Naive thymus-derived CD4-positive, alpha-beta T cell (primary cell): ENCODE data around the gene IDH3A. TPM values are rescaled to one million over a fixed set of nuclear protein-coding genes. Genes with fewer than 3 reads are reported as not detected.

Experiments
- ATAC-seq: fragments of 150-1000 bp; cut with Tn5 transposase; 2 replicates; pipeline ENCODE4 v1.10.0; 2021; ENCODE audit warnings: mild to moderate bottlenecking, moderate library complexity
- CTCF ChIA-PET: fragments of 350-600 bp; sonication (Branson Sonifier 250); formaldehyde crosslinking; loops from one replicate; lab custom pipeline; 2021; ENCODE audit warnings: antibody characterized with exemption; lab: Charles Lee
- POLR2A ChIA-PET: fragments of 350-600 bp; sonication (Branson Sonifier 250); formaldehyde crosslinking; loops from one replicate; lab custom pipeline; 2021; ENCODE audit warnings: antibody characterized with exemption, inconsistent platforms; lab: Charles Lee
- DNase-seq, 9 donors: peaks; one replicate each; pipeline versions ENCODE4 v3.0.0 to v3.0.0-alpha.2; 2020 to 2022; ENCODE audit warnings: mixed read lengths in 1 of 9
- H3K27ac ChIP-seq: one replicate; pipeline ENCODE4 v1.7.0; 2013; ENCODE audit warnings: mild to moderate bottlenecking, low read depth, low read length, moderate library complexity
- H3K27me3 ChIP-seq, 2 donors: one replicate each; pipeline ENCODE4 v1.7.0; 2013; ENCODE audit warnings: low read length in 2 of 2, mild to moderate bottlenecking in 2 of 2, moderate library complexity in 2 of 2; ENCODE audit not compliant: control insufficient read depth in 2 of 2, insufficient read depth in 2 of 2
- H3K36me3 ChIP-seq, 3 experiments: 1 replicate in 2 of 3; 2 replicates in 1 of 3; pipeline ENCODE4 v1.7.0; 2013; ENCODE audit warnings: low read length in 3 of 3, mild to moderate bottlenecking in 3 of 3, moderate library complexity in 1 of 3; ENCODE audit not compliant: insufficient read depth in 3 of 3, control insufficient read depth in 2 of 3
- H3K4me1 ChIP-seq, 2 donors: one replicate each; pipeline ENCODE4 v1.7.0; 2013; ENCODE audit warnings: low read length in 2 of 2, mild to moderate bottlenecking in 2 of 2, moderate library complexity in 1 of 2; ENCODE audit not compliant: control insufficient read depth in 2 of 2, insufficient read depth in 2 of 2
- H3K4me3 ChIP-seq: 2 replicates; pipeline ENCODE4 v1.7.0; 2013; ENCODE audit warnings: mild to moderate bottlenecking, low read length
- H3K9me3 ChIP-seq, 3 experiments: 1 replicate in 2 of 3; 2 replicates in 1 of 3; pipeline ENCODE4 v1.7.0; 2013; ENCODE audit warnings: low read length in 3 of 3; ENCODE audit not compliant: control insufficient read depth in 2 of 3
- H3K27ac Mint-ChIP-seq, 9 donors: one replicate each; pipeline ENCODE4 v1.8.0; 2020 to 2022; ENCODE audit warnings: mixed read lengths in 9 of 9, mild to moderate bottlenecking in 8 of 9, moderate library complexity in 5 of 9, inconsistent platforms in 2 of 9
- H3K27me3 Mint-ChIP-seq, 5 donors: one replicate each; pipeline ENCODE4 v1.8.0; 2021 to 2022; ENCODE audit warnings: mixed read lengths in 5 of 5, mild to moderate bottlenecking in 1 of 5
- H3K36me3 Mint-ChIP-seq, 5 donors: one replicate each; pipeline ENCODE4 v1.8.0; 2020 to 2022; ENCODE audit warnings: mixed read lengths in 5 of 5, mild to moderate bottlenecking in 3 of 5, inconsistent platforms in 1 of 5
- H3K4me1 Mint-ChIP-seq, 7 donors: one replicate each; pipeline ENCODE4 v1.8.0; 2020 to 2022; ENCODE audit warnings: mixed read lengths in 7 of 7, mild to moderate bottlenecking in 3 of 7, inconsistent platforms in 1 of 7
- H3K4me3 Mint-ChIP-seq, 10 donors: one replicate each; pipeline ENCODE4 v1.8.0; 2020 to 2022; ENCODE audit warnings: mild to moderate bottlenecking in 10 of 10, mixed read lengths in 10 of 10, moderate library complexity in 6 of 10, inconsistent platforms in 2 of 10
- H3K9me3 Mint-ChIP-seq, 11 donors: one replicate each; pipeline ENCODE4 v1.8.0; 2020 to 2022; ENCODE audit warnings: mixed read lengths in 11 of 11, mild to moderate bottlenecking in 4 of 11, inconsistent platforms in 1 of 11, moderate library complexity in 1 of 11
- intact Hi-C, 2 donors: fragments of 100-400 bp; cut with micrococcal nuclease; formaldehyde crosslinking; loops; one replicate each; pipeline ENCODE4 v1.15.1; 2023
- polyA plus RNA-seq, 2 donors: library from polyadenylated mRNA; unstranded; fragments of 300-500 nt; fragmentation: Illumina TruSeq; gene quantifications; one replicate each; pipeline ENCODE4 v1.2.3, GENCODE V29; 2021
- total RNA-seq, 6 experiments: library from RNA in 5 of 6; stranded (reverse) in 5 of 6; gene quantifications; 1 replicate in 5 of 6; 2 replicates in 1 of 6; pipeline ENCODE4 v1.2.3 and lab custom pipeline; 2021 to 2026

The IDH3A gene
- total and polyA plus RNA-seq, 7 experiments from 2014 or later = 40.5 to 105 (median 57.4) TPM

DNA sequence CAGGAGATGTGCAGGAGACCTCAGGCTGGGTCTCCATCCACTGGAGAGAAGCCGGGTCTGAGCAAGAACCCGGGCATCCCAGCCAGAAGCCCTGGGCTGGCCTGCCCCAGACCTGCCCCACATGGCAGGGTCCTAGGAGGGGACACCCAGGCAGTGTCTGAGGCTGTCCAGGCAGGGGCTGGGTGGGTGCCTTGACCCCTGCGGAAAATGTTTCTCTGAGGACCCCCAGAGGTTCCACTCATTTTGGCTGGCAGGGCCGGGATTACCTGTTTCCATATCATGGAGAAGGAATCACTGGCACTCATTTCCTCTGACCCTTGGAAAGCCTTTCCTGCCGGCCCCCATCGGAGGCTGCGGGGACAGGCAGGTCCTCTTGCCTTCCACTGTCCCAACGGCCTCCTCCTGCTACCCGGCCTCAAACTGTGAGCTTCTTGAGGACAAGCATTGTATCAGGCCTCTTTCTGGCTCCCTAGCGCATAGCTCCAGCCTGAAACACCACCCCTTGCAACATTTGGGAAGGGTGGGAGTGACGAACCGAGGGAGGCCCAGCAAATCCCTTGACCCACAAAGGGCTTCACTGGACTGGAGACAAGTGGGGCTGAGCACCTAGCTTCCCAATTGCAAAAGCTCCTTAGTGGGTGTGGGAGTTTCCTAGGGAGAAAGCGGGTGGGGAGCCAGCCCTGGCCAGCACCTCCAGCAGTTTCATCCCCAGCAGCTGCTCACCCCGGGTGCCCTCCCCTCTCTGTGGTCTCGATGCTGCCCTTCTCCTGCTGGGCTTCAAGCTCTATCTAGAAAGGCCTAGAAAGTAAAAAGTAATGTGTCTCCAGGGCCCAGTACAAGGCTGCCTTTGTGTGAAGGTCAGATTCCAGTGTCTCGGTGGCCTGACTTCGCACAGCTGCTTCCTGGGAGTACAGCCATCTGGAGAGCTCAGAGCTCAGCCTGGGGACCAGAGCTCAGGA is 55.5 kb downstream of the IDH3A start:
- H3K4me1 ChIP-seq = no peaks in the 10 kb centered on the region
- H3K4me1 Mint-ChIP-seq = no peaks in the 10 kb centered on the region
- peaks cover 0 to 11% (median 0%) of the 10 kb centered on the region in 5 donors for H3K27me3 Mint-ChIP-seq
- intact Hi-C loops = no loop called here
- ChIA-PET CTCF (interaction anchor here (1.4 to 1.5 kb wide), 2 partner anchors 9 to 96 kb away, joined by 4 read pairs; no protein-coding TSS in a partner anchor), POLR2A (no interaction called here)
- no peak overlapping the region for H3K27ac ChIP-seq
- no peaks in the 10 kb centered on the region for H3K36me3 ChIP-seq
- no peak for ATAC-seq
- peak in 1 of 9 donors; percentile 9 for DNase-seq
- no peak overlapping the region for H3K27ac Mint-ChIP-seq
- H3K4me3 ChIP-seq = no peak overlapping the region
- no peaks in the 10 kb centered on the region for H3K27me3 ChIP-seq
- no peaks in the 10 kb centered on the region for H3K9me3 ChIP-seq
- H3K36me3 Mint-ChIP-seq = no peaks in the 10 kb centered on the region
- no peaks in the 10 kb centered on the region for H3K9me3 Mint-ChIP-seq
- H3K4me3 Mint-ChIP-seq = no peak overlapping the region

DNA sequence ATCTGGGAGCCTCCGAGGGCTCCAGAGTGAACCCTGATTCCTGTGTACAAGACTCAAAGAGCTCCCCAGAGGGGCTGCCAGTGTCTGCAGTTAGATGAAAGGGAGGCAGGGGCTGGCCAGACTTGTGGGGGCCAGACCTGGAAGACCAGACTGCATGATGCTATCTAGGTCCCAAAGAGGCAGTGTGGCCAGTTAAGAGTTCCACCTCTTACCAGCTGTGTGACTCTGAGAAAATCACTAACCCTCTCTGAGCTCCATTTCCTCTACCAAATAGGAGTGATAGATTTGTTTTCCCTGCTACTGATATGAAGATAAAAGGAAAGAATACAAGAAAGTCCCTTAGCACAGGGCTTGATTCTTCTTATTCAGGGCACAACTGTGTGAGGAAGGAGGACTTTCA is 56.2 kb downstream of the IDH3A start:
- no peak for ATAC-seq
- POLR2A ChIA-PET = no interaction called here
- Mint-ChIP-seq H3K4me1 (no peaks in the 10 kb centered on the region), H3K4me3 (no peak overlapping the region), H3K9me3 (no peaks in the 10 kb centered on the region), H3K36me3 (no peaks in the 10 kb centered on the region), H3K27ac (no peak overlapping the region), H3K27me3 (peaks cover 0 to 11% (median 0%) of the 10 kb centered on the region in 5 donors)
- DNase-seq = no peak
- no peaks in the 10 kb centered on the region for H3K36me3 ChIP-seq
- no peaks in the 10 kb centered on the region for H3K27me3 ChIP-seq
- no peak overlapping the region for H3K4me3 ChIP-seq
- no peaks in the 10 kb centered on the region for H3K9me3 ChIP-seq
- H3K27ac ChIP-seq = no peak overlapping the region
- CTCF ChIA-PET = interaction anchor here (1.5 kb wide), 1 partner anchor 97 kb away, joined by 4 read pairs; no protein-coding TSS in a partner anchor
- intact Hi-C loops = no loop called here
- no peaks in the 10 kb centered on the region for H3K4me1 ChIP-seq

DNA sequence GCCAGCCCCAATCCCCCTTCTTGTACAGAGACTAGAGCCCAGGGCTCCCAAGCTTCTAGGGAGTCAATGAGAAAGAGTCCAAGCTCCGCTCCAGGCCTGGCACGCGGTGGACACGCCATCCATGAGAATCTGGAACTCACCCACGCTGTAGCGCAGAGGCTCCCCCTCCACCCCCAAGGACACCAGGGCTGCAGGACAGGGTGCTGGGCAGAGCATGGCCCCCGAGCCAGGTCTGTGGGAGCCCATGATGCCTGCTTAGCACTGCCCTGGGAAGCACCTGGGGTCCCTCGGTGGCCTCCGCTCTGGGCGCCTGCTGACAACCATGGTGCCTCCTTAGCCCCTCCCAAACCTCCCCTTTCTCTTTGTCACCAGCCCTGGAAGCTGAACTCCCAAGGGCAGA is 56.7 kb downstream of the IDH3A start:
- Histone ChIP-seq H3K9me3 (no peaks in the 10 kb centered on the region), H3K27me3 (no peaks in the 10 kb centered on the region), H3K4me3 (no peak overlapping the region), H3K4me1 (no peaks in the 10 kb centered on the region), H3K36me3 (no peaks in the 10 kb centered on the region), H3K27ac (no peak overlapping the region)
- Mint-ChIP-seq H3K36me3 (no peaks in the 10 kb centered on the region), H3K4me1 (no peaks in the 10 kb centered on the region), H3K27me3 (peaks cover 0 to 11% (median 0%) of the 10 kb centered on the region in 5 donors), H3K27ac (no peak overlapping the region), H3K9me3 (no peaks in the 10 kb centered on the region), H3K4me3 (no peak overlapping the region)
- DNase-seq (peak in 1 of 9 donors; percentile 17), ATAC-seq (no peak)
- POLR2A ChIA-PET = no interaction called here
- CTCF ChIA-PET = interaction anchor here (1.5 kb wide), 1 partner anchor 98 kb away, joined by 4 read pairs; no protein-coding TSS in a partner anchor
- intact Hi-C loops = no loop called here

DNA sequence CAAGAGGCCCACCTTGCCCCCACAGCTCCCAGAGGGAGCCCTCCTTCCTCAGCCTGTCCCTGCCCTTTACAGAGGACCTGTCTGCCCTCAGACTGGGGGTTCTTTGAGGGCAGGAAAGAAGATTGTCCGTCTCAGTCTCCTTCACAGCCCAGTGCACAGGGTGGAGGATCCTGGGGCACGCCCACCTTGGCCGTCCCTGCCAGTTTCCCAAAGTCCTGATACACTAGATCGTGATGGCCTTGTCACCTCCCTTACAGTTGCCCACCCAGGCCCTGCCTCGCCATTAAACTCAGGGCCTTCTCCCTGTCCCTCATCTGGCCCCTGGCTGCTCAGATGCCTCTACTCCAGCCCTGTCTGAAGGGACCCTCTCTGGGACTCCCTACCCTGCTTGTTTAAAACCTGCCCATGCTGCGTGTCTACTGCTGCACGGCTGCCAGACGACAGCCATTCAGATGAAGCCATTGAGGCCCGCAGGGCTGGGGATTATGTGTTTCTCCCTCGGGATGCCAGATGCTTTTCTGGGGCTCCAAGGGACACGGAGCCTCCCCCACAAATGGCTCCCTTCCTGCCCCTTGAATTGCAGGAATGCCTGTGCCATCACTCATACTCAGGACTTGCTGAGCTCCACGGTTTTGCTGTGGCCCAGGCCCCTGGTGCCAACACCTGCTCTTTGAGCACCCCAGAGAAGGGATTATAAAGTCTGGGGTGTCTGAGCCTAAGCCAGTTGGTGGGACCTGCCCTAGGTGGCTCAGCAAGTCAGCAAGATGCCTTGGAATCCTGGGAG is 57.4 kb downstream of the IDH3A start:
- Histone ChIP-seq H3K36me3 (no peaks in the 10 kb centered on the region), H3K27ac (no peak overlapping the region), H3K4me3 (no peak overlapping the region), H3K4me1 (no peaks in the 10 kb centered on the region), H3K9me3 (no peaks in the 10 kb centered on the region), H3K27me3 (no peaks in the 10 kb centered on the region)
- intact Hi-C loops = no loop called here
- no peak overlapping the region for H3K4me3 Mint-ChIP-seq
- DNase-seq (no peak), ATAC-seq (no peak)
- H3K4me1 Mint-ChIP-seq = no peaks in the 10 kb centered on the region
- POLR2A ChIA-PET = no interaction called here
- no peak overlapping the region for H3K27ac Mint-ChIP-seq
- CTCF ChIA-PET = interaction anchor here (1.5 kb wide), 1 partner anchor 98 kb away, joined by 4 read pairs; no protein-coding TSS in a partner anchor
- no peaks in the 10 kb centered on the region for H3K9me3 Mint-ChIP-seq
- H3K36me3 Mint-ChIP-seq = no peaks in the 10 kb centered on the region
- H3K27me3 Mint-ChIP-seq = peaks cover 0 to 8% (median 0%) of the 10 kb centered on the region in 5 donors

DNA sequence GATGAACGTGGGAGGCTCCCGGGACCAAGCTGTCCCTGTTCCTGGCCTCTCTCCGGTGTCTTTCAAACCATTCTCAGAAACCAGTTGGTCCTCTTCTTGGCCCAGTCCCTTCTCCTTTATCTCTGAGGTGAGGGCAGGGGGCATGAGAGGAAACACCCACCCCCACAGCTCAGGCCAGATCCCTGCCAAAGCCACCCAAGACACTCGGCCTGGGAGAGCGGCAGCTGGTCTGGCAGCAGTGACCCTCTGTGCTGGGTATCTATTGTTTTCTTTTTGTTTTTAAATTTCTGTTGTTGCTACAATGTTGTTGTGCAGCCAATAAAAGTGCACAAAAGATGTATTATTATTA is 57.9 kb downstream of the IDH3A start:
- Mint-ChIP-seq H3K4me1 (no peaks in the 10 kb centered on the region), H3K4me3 (no peak overlapping the region), H3K27me3 (peaks cover 0 to 5% (median 3%) of the 10 kb centered on the region in 5 donors), H3K9me3 (no peaks in the 10 kb centered on the region), H3K36me3 (no peaks in the 10 kb centered on the region), H3K27ac (no peak overlapping the region)
- intact Hi-C loops = no loop called here
- H3K27me3 ChIP-seq = no peaks in the 10 kb centered on the region
- DNase-seq (no peak), ATAC-seq (no peak)
- no peaks in the 10 kb centered on the region for H3K4me1 ChIP-seq
- CTCF ChIA-PET = no interaction called here
- no peak overlapping the region for H3K4me3 ChIP-seq
- POLR2A ChIA-PET = no interaction called here
- H3K9me3 ChIP-seq = no peaks in the 10 kb centered on the region
- no peak overlapping the region for H3K27ac ChIP-seq
- no peaks in the 10 kb centered on the region for H3K36me3 ChIP-seq

DNA sequence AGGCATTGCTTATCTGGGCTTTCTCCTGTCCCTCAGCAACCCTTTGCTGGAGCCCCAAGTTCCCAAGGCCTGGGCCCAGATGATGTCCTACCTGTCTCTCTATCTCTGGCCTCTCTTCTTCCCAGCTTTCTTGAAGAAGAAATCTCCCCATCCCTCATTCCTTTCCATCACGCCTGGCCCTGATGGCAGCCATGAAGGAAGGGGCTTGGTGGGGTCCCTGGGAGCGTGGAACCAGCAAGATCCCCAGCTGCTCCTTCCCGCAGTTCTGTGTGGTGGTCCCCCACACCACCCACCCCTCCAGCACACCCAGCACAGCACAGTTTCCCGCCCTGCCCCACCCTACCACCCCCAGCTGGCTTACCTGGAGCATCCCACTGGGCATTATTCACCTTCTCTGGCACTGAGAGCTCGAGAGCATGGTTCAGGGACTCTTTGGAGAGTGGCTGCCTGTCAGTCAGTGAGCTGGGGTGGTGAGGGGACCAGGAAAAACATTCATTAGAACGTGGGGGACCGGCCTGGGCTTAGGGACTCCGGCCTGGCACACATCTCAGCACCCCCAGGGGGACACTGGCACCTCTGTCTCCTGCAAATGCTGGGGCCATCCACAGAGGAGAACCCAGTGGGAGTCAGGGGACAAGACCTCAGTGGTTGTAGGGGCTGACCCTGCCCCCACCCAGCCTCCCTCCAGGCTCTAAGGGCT is 58.6 kb downstream of the IDH3A start:
- no peak overlapping the region for H3K4me3 Mint-ChIP-seq
- H3K36me3 ChIP-seq = no peaks in the 10 kb centered on the region
- no peaks in the 10 kb centered on the region for H3K9me3 ChIP-seq
- CTCF ChIA-PET = no interaction called here
- DNase-seq (no peak), ATAC-seq (no peak)
- no peak overlapping the region for H3K4me3 ChIP-seq
- H3K9me3 Mint-ChIP-seq = no peaks in the 10 kb centered on the region
- no peaks in the 10 kb centered on the region for H3K4me1 Mint-ChIP-seq
- H3K27ac Mint-ChIP-seq = no peak overlapping the region
- H3K36me3 Mint-ChIP-seq = no peaks in the 10 kb centered on the region
- H3K27me3 ChIP-seq = no peaks in the 10 kb centered on the region
- no peak overlapping the region for H3K27ac ChIP-seq
- POLR2A ChIA-PET = no interaction called here
- H3K27me3 Mint-ChIP-seq = peaks cover 0 to 6% (median 4%) of the 10 kb centered on the region in 5 donors
- intact Hi-C loops = no loop called here
- no peaks in the 10 kb centered on the region for H3K4me1 ChIP-seq
